ENCODE data around the gene ADAM19.

- TF ChIP-seq POLR2A (IDR thresholded peaks at IDR 0.05; ENCODE audit: low read depth, low read length) (no peak), CTCF (conservative IDR thresholded peaks at IDR 0.05; ENCODE audit: low read depth, low read length) (no peak), CHD1 (IDR thresholded peaks at IDR 0.05; ENCODE audit: low read depth, low read length) (no peak), MAZ (IDR thresholded peaks at IDR 0.05; ENCODE audit: borderline replicate concordance, low read depth, low read length) (no peak), MXI1 (IDR thresholded peaks at IDR 0.05; ENCODE audit: borderline replicate concordance, low read depth, low read length) (no peak), FOS (IDR thresholded peaks at IDR 0.05; ENCODE audit: low read depth, low read length) (no peak), BHLHE40 (IDR thresholded peaks at IDR 0.05; ENCODE audit: low read depth, low read length) (no peak), RFX5 (IDR thresholded peaks at IDR 0.05; ENCODE audit: low read depth, low read length) (no peak), RCOR1 (IDR thresholded peaks at IDR 0.05; ENCODE audit: insufficient replicate concordance, low read length) (no peak), RAD21 (IDR thresholded peaks at IDR 0.05; ENCODE audit: low read length) (no peak), SMC3 (IDR thresholded peaks at IDR 0.05; ENCODE audit: low read depth, low read length) (no peak), CEBPB (IDR thresholded peaks at IDR 0.05; ENCODE audit: low read depth, low read length) (peak; percentile 34; the same call in 1 of the 2 replicates), NFE2L2 (IDR thresholded peaks at IDR 0.05; ENCODE audit: low read depth, low read length) (no peak)
Measured at GRCh38 chr5:157506981-157507780, 68.4 kb downstream of the ADAM19 start.
